Mesenchymal stem cell (in vitro differentiated cells and primary cell): ENCODE measurements around the gene PCSK6.

ENCODE experiments used
- DNase-seq: peaks from one replicate; pipeline ENCODE4 v3.0.0-alpha.2; 2013
- H2AFZ ChIP-seq: one replicate; pipeline ENCODE4 v1.6.1; 2013; ENCODE audit warnings: low read depth, mild to moderate bottlenecking, control low read depth, inconsistent platforms, low read length, moderate library complexity
- H2AK5ac ChIP-seq: 2 replicates; pipeline ENCODE4 v1.6.1; 2013; ENCODE audit warnings: low read length, moderate library complexity, mild to moderate bottlenecking, inconsistent platforms; ENCODE audit not compliant: severe bottlenecking
- H2BK120ac ChIP-seq: one replicate; pipeline ENCODE4 v1.6.1; 2013; ENCODE audit warnings: low read depth, mild to moderate bottlenecking, inconsistent platforms, low read length, moderate library complexity
- H2BK12ac ChIP-seq, 2 experiments: one replicate each; pipeline ENCODE4 v1.6.1; 2013; ENCODE audit warnings: inconsistent platforms in 2 of 2, low read length in 2 of 2, mild to moderate bottlenecking in 2 of 2, moderate library complexity in 2 of 2, control low read depth in 1 of 2
- H2BK15ac ChIP-seq: one replicate; pipeline ENCODE4 v1.6.1; 2013; ENCODE audit warnings: mild to moderate bottlenecking, low read depth, inconsistent platforms; ENCODE audit not compliant: poor library complexity, severe bottlenecking
- H2BK5ac ChIP-seq: 2 replicates; pipeline ENCODE4 v1.6.1; 2013; ENCODE audit warnings: low read depth, mild to moderate bottlenecking, low read length, control low read depth, inconsistent platforms; ENCODE audit not compliant: poor library complexity, severe bottlenecking
- H3K14ac ChIP-seq, 2 experiments: one replicate each; pipeline ENCODE4 v1.6.1; 2013; ENCODE audit warnings: inconsistent platforms in 2 of 2, low read length in 2 of 2, control low read depth in 1 of 2, mild to moderate bottlenecking in 1 of 2, moderate library complexity in 1 of 2
- H3K18ac ChIP-seq, 2 experiments: one replicate each; pipeline ENCODE4 v1.6.1; 2013; ENCODE audit warnings: inconsistent platforms in 2 of 2, low read length in 2 of 2, control low read depth in 1 of 2, low read depth in 1 of 2, mild to moderate bottlenecking in 1 of 2
- H3K23ac ChIP-seq, 2 experiments: one replicate each; pipeline ENCODE4 v1.6.1; 2013; ENCODE audit warnings: inconsistent platforms in 2 of 2, low read length in 2 of 2, mild to moderate bottlenecking in 2 of 2, moderate library complexity in 2 of 2, control low read depth in 1 of 2
- H3K27ac ChIP-seq: 2 replicates; pipeline ENCODE4 v1.5.1; 2013; ENCODE audit warnings: mild to moderate bottlenecking, moderate library complexity, low read length, control low read depth, inconsistent platforms; ENCODE audit not compliant: poor library complexity, severe bottlenecking
- H3K27me3 ChIP-seq, 2 experiments: 2 replicates each; pipeline versions ENCODE4 v1.6.1 to v1.7.0; 2013; ENCODE audit warnings: low read length in 2 of 2, mild to moderate bottlenecking in 2 of 2, moderate library complexity in 2 of 2, control low read depth in 1 of 2, inconsistent platforms in 1 of 2; ENCODE audit not compliant: control insufficient read depth in 1 of 2, insufficient read depth in 1 of 2
- H3K36me3 ChIP-seq, 2 experiments: 2 replicates each; pipeline versions ENCODE4 v1.6.1 to v1.7.0; 2013; ENCODE audit warnings: low read length in 2 of 2, control low read depth in 1 of 2, inconsistent platforms in 1 of 2, low read depth in 1 of 2, mild to moderate bottlenecking in 1 of 2; ENCODE audit not compliant: insufficient read depth in 2 of 2, control insufficient read depth in 1 of 2
- H3K4ac ChIP-seq, 2 experiments: one replicate each; pipeline ENCODE4 v1.6.1; 2013; ENCODE audit warnings: inconsistent platforms in 2 of 2, low read length in 2 of 2, mild to moderate bottlenecking in 2 of 2, moderate library complexity in 2 of 2, control low read depth in 1 of 2, low read depth in 1 of 2
- H3K4me1 ChIP-seq: 2 replicates; pipeline ENCODE4 v1.6.1; 2013; ENCODE audit warnings: low read depth, low read length, control low read depth; ENCODE audit not compliant: control insufficient read depth, insufficient read depth
- H3K4me2 ChIP-seq: 2 replicates; pipeline ENCODE4 v1.6.1; 2013; ENCODE audit warnings: low read length, mild to moderate bottlenecking, inconsistent platforms; ENCODE audit not compliant: poor library complexity, severe bottlenecking
- H3K4me3 ChIP-seq, 2 experiments: 2 replicates each; pipeline versions ENCODE4 v1.5.1 to v1.7.0; 2013; ENCODE audit warnings: low read length in 2 of 2, mild to moderate bottlenecking in 2 of 2, control low read depth in 1 of 2, low read depth in 1 of 2; ENCODE audit not compliant: insufficient read depth in 1 of 2
- H3K79me1 ChIP-seq: replicated peaks from 2 replicates; pipeline ENCODE4 v1.6.1; 2013; ENCODE audit warnings: mild to moderate bottlenecking, control low read depth, low read length, inconsistent platforms; ENCODE audit not compliant: poor library complexity, severe bottlenecking
- H3K9ac ChIP-seq: 2 replicates; pipeline ENCODE4 v1.7.0; 2013; ENCODE audit warnings: mild to moderate bottlenecking, low read length, moderate library complexity
- H3K9me3 ChIP-seq: 2 replicates; pipeline ENCODE4 v1.7.0; 2013; ENCODE audit warnings: mild to moderate bottlenecking, low read length; ENCODE audit not compliant: control insufficient read depth
- H4K8ac ChIP-seq: one replicate; pipeline ENCODE4 v1.6.1; 2013; ENCODE audit warnings: inconsistent platforms, mild to moderate bottlenecking, low read length, moderate library complexity
- H4K91ac ChIP-seq: one replicate; pipeline ENCODE4 v1.6.1; 2013; ENCODE audit warnings: mild to moderate bottlenecking, low read length, inconsistent platforms
- WGBS: methylation state at CpG from one replicate; pipeline ENCODE4 v1.1.7; 2013; ENCODE audit warnings: mixed read lengths; 5-methylcytosine and 5-hydroxymethylcytosine counted together

Gene PCSK6

GRCh38 chr15:101447561-101448071 is 41.9 kb downstream of the PCSK6 start:
- DNase-seq, result no peak
- 94% methylated on average over 20 of the region's 20 CpGs for WGBS
- H3K4ac ChIP-seq, result peak overlapping the region in 1 of 2 experiments; percentile 48
- no peak overlapping the region for H3K4me3 ChIP-seq
- no peak overlapping the region for H3K14ac ChIP-seq
- H2AK5ac ChIP-seq, result no peak overlapping the region
- peak overlapping the region in 1 of 2 experiments; percentile 37 for H3K18ac ChIP-seq
- no peak overlapping the region for H2BK120ac ChIP-seq
- H3K79me1 ChIP-seq, result no peaks in the 10 kb centered on the region
- H3K9ac ChIP-seq, result no peak overlapping the region
- peak overlapping the region; percentile 68 for H4K91ac ChIP-seq
- no peak overlapping the region for H4K8ac ChIP-seq
- no peak overlapping the region for H3K27ac ChIP-seq
- H3K23ac ChIP-seq, result no peak overlapping the region
- no peaks in the 10 kb centered on the region for H3K36me3 ChIP-seq
- no peaks in the 10 kb centered on the region for H3K27me3 ChIP-seq
- no peaks in the 10 kb centered on the region for H3K9me3 ChIP-seq
- peak overlapping the region in 1 of 2 experiments; percentile 29 for H2BK12ac ChIP-seq
- H3K4me1 ChIP-seq, result no peaks in the 10 kb centered on the region
- H3K4me2 ChIP-seq, result no peak overlapping the region
- no peak overlapping the region for H2BK5ac ChIP-seq
- H2AFZ ChIP-seq, result no peak overlapping the region
- H2BK15ac ChIP-seq, result no peak overlapping the region

GRCh38 chr15:101447168-101447533 is 42.4 kb downstream of the PCSK6 start:
- H2BK5ac ChIP-seq, result no peak overlapping the region
- no peak overlapping the region for H3K23ac ChIP-seq
- no peaks in the 10 kb centered on the region for H3K4me1 ChIP-seq
- peak overlapping the region; percentile 85 for H4K91ac ChIP-seq
- H2BK15ac ChIP-seq, result no peak overlapping the region
- H2BK120ac ChIP-seq, result no peak overlapping the region
- H3K4me3 ChIP-seq, result no peak overlapping the region
- no peaks in the 10 kb centered on the region for H3K9me3 ChIP-seq
- no peak for DNase-seq
- no peak overlapping the region for H3K27ac ChIP-seq
- H3K4me2 ChIP-seq, result no peak overlapping the region
- H3K79me1 ChIP-seq, result no peaks in the 10 kb centered on the region
- H4K8ac ChIP-seq, result peak overlapping the region; percentile 66
- no peak overlapping the region for H2AK5ac ChIP-seq
- no peaks in the 10 kb centered on the region for H3K36me3 ChIP-seq
- no peaks in the 10 kb centered on the region for H3K27me3 ChIP-seq
- H3K18ac ChIP-seq, result peak overlapping the region in 1 of 2 experiments; percentile 77
- H3K9ac ChIP-seq, result no peak overlapping the region
- peak overlapping the region; percentile 69 to 97 for H2BK12ac ChIP-seq
- WGBS, result 80% methylated on average over 2 of the region's 2 CpGs
- peak overlapping the region in 1 of 2 experiments; percentile 92 for H3K14ac ChIP-seq
- H2AFZ ChIP-seq, result no peak overlapping the region
- peak overlapping the region in 1 of 2 experiments; percentile 48 for H3K4ac ChIP-seq

- Histone ChIP-seq H3K27ac (no peak overlapping the region), H2BK5ac (no peak overlapping the region), H3K23ac (no peak overlapping the region), H4K91ac (peak overlapping the region; percentile 85), H3K18ac (peak overlapping the region in 1 of 2 experiments; percentile 77), H3K9me3 (no peaks in the 10 kb centered on the region), H3K27me3 (no peaks in the 10 kb centered on the region), H3K4me3 (peak overlapping the region in 1 of 2 experiments; percentile 4), H2BK15ac (no peak overlapping the region), H3K4me2 (no peak overlapping the region), H3K4me1 (no peaks in the 10 kb centered on the region), H3K79me1 (no peaks in the 10 kb centered on the region), H2AFZ (no peak overlapping the region), H3K9ac (peak overlapping the region; percentile 40), H3K14ac (peak overlapping the region in 1 of 2 experiments; percentile 92), H2BK120ac (no peak overlapping the region), H2AK5ac (no peak overlapping the region), H4K8ac (peak overlapping the region; percentile 66), H3K36me3 (no peaks in the 10 kb centered on the region), H2BK12ac (peak overlapping the region; percentile 69 to 97), H3K4ac (peak overlapping the region; percentile 19 to 24)
- DNase-seq, result peak; percentile 84
- WGBS, result 30% methylated on average over 12 of the region's 12 CpGs
Observed at GRCh38 chr15:101446518-101447167, 42.9 kb downstream of the PCSK6 start.

- Histone ChIP-seq H2AK5ac (no peak overlapping the region), H3K27me3 (no peaks in the 10 kb centered on the region), H3K36me3 (no peaks in the 10 kb centered on the region), H3K9me3 (no peaks in the 10 kb centered on the region), H3K18ac (peak overlapping the region; percentile 28 to 73), H3K27ac (no peak overlapping the region), H3K4me1 (no peaks in the 10 kb centered on the region), H4K91ac (no peak overlapping the region), H3K4me3 (peak overlapping the region in 1 of 2 experiments; percentile 4), H3K79me1 (no peaks in the 10 kb centered on the region), H3K23ac (peak overlapping the region in 1 of 2 experiments; percentile 47), H4K8ac (peak overlapping the region; percentile 1), H3K9ac (peak overlapping the region; percentile 40), H2BK5ac (no peak overlapping the region), H2BK15ac (no peak overlapping the region), H2AFZ (no peak overlapping the region), H3K4ac (peak overlapping the region in 1 of 2 experiments; percentile 72), H3K4me2 (no peak overlapping the region), H2BK12ac (peak overlapping the region in 1 of 2 experiments; percentile 45), H2BK120ac (no peak overlapping the region), H3K14ac (peak overlapping the region in 1 of 2 experiments; percentile 39)
- WGBS, result 54% methylated on average over 22 of the region's 22 CpGs
- peak; percentile 93 for DNase-seq
Observed at GRCh38 chr15:101445562-101446517, 43.7 kb downstream of the PCSK6 start.
